ENCODE data around the gene MLNR. TPM values are rescaled to one million over a fixed set of nuclear protein-coding genes. Genes with fewer than 3 reads are reported as not detected.

Gene MLNR
- total RNA-seq, 2 donors from 2014 or later, result not detected

Other genes with a start within 250 kb of the MLNR start
- gene FNDC3A, start 244.4 kb upstream of the MLNR start, total RNA-seq, result 10 to 100 TPM; 42.8 to 49.2 TPM
- 10 to 100 TPM; 16.5 to 18.6 TPM for gene CDADC1, start 27.6 kb downstream of the MLNR start, total RNA-seq
- 1 to 10 TPM; 3.4 to 5.9 TPM for gene CAB39L, start 223.7 kb downstream of the MLNR start, total RNA-seq
- 10 to 100 TPM; 15.9 to 17.9 TPM for gene SETDB2, start 223.9 kb downstream of the MLNR start, total RNA-seq

Data from T-helper 17 cell (primary cell).